OCI-LY1 (cell line): Measurements from ENCODE around the gene SUSD6.

Experiments
- H2AFZ ChIP-seq: fragments of 200-600 bp; sonication (generic), shearing (Covaris generic); 2 replicates; pipeline ENCODE4 v1.6.0; 2014; ENCODE audit warnings: antibody characterized with exemption, mild to moderate bottlenecking, low read length
- H3F3A ChIP-seq: fragments of 200-600 bp; sonication (generic), shearing (Covaris generic); 2 replicates; pipeline ENCODE4 v1.6.0; 2014; ENCODE audit warnings: mild to moderate bottlenecking, antibody characterized with exemption, low read length, moderate library complexity; ENCODE audit not compliant: insufficient read depth
- H3K27ac ChIP-seq: fragments of 200-600 bp; sonication (generic); 2 replicates; pipeline ENCODE4 v1.5.1; 2014; ENCODE audit warnings: low read length, mixed run types, mild to moderate bottlenecking, low read depth; ENCODE audit not compliant: poor library complexity, severe bottlenecking
- H3K27me3 ChIP-seq: fragments of 200-600 bp; sonication (generic); 2 replicates; pipeline ENCODE4 v1.6.0; 2014; ENCODE audit warnings: antibody characterized with exemption, mild to moderate bottlenecking, low read length, moderate library complexity; ENCODE audit not compliant: insufficient read depth
- H3K36me3 ChIP-seq: fragments of 200-600 bp; sonication (generic); 2 replicates; pipeline ENCODE4 v1.6.1; 2014; ENCODE audit warnings: mild to moderate bottlenecking, antibody characterized with exemption, low read length, moderate library complexity, mixed read lengths; ENCODE audit not compliant: insufficient read depth
- H3K4me1 ChIP-seq: fragments of 200-600 bp; sonication (generic); 2 replicates; pipeline ENCODE4 v1.5.1; 2014; ENCODE audit warnings: mild to moderate bottlenecking, low read length, moderate library complexity; ENCODE audit not compliant: insufficient read depth, severe bottlenecking
- H3K4me2 ChIP-seq: fragments of 200-600 bp; sonication (generic), shearing (Covaris generic); 2 replicates; pipeline ENCODE4 v1.6.1; 2014; ENCODE audit warnings: low read length
- H3K4me3 ChIP-seq: fragments of 200-600 bp; sonication (generic); 2 replicates; pipeline ENCODE4 v1.5.1; 2014; ENCODE audit warnings: low read length, low read depth, mild to moderate bottlenecking, mixed read lengths; ENCODE audit not compliant: poor library complexity, severe bottlenecking
- H3K79me2 ChIP-seq: fragments of 200-600 bp; shearing (Covaris generic); 2 replicates; pipeline ENCODE4 v1.6.1; 2016; ENCODE audit warnings: mixed run types, low read length, mixed read lengths; ENCODE audit not compliant: insufficient read depth
- H3K9ac ChIP-seq: fragments of 200-600 bp; sonication (generic), shearing (Covaris generic); 2 replicates; pipeline ENCODE4 v1.6.1; 2014; ENCODE audit warnings: mild to moderate bottlenecking, low read length, mixed read lengths
- H3K9me2 ChIP-seq: fragments of 200-600 bp; sonication (generic), shearing (Covaris generic); 2 replicates; pipeline ENCODE4 v1.6.1; 2014; ENCODE audit warnings: low read depth, mild to moderate bottlenecking, low read length, mixed read lengths
- H3K9me3 ChIP-seq: fragments of 200-600 bp; shearing (Covaris generic); 2 replicates; pipeline ENCODE4 v1.6.1; 2014; ENCODE audit warnings: low read length, mixed read lengths
- H4K20me1 ChIP-seq: fragments of 200-600 bp; sonication (generic), shearing (Covaris generic); 2 replicates; pipeline ENCODE4 v1.6.0; 2016; ENCODE audit warnings: mild to moderate bottlenecking, low read length; ENCODE audit not compliant: insufficient read depth
- CTCF ChIP-seq: fragments of 200-600 bp; sonication (generic), shearing (Covaris generic); IDR thresholded peaks from 2 replicates; pipeline ENCODE4 v1.5.1; 2017; ENCODE audit warnings: mild to moderate bottlenecking, antibody characterized with exemption, low read length, moderate library complexity, mixed read lengths
- EZH2 ChIP-seq: fragments of 200-600 bp; sonication (generic), shearing (Covaris generic); IDR thresholded peaks from 2 replicates; pipeline ENCODE4 v1.8.0; 2017; ENCODE audit warnings: borderline replicate concordance, mixed run types, mild to moderate bottlenecking, antibody characterized with exemption, low read length, moderate library complexity, mixed read lengths

The SUSD6 gene

GRCh38 chr14:69586404-69586803 is 25.0 kb upstream of the SUSD6 start:
- Histone ChIP-seq H4K20me1 (no peaks in the 10 kb centered on the region), H3K36me3 (no peaks in the 10 kb centered on the region), H3K4me2 (no peak overlapping the region), H3K27ac (no peak overlapping the region), H3K9me3 (no peaks in the 10 kb centered on the region), H3K4me1 (no peaks in the 10 kb centered on the region), H2AFZ (no peak overlapping the region), H3K27me3 (no peaks in the 10 kb centered on the region), H3F3A (no peaks in the 10 kb centered on the region), H3K79me2 (no peaks in the 10 kb centered on the region), H3K9me2 (no peaks in the 10 kb centered on the region), H3K4me3 (no peak overlapping the region), H3K9ac (no peak overlapping the region)
- TF ChIP-seq EZH2 (no peak), CTCF (no peak)

GRCh38 chr14:69587389-69587788 is 24.0 kb upstream of the SUSD6 start:
- Histone ChIP-seq H3K4me1 (no peaks in the 10 kb centered on the region), H3K79me2 (no peaks in the 10 kb centered on the region), H3K9ac (no peak overlapping the region), H3K27ac (no peak overlapping the region), H3K4me2 (no peak overlapping the region), H3K36me3 (no peaks in the 10 kb centered on the region), H3K4me3 (no peak overlapping the region), H2AFZ (no peak overlapping the region), H3K27me3 (no peaks in the 10 kb centered on the region), H3K9me3 (no peaks in the 10 kb centered on the region), H3F3A (no peaks in the 10 kb centered on the region), H3K9me2 (no peaks in the 10 kb centered on the region), H4K20me1 (no peaks in the 10 kb centered on the region)
- TF ChIP-seq CTCF (no peak), EZH2 (no peak)

- no peak overlapping the region for H3K27ac ChIP-seq
- TF ChIP-seq EZH2, result no peak
- no peak for TF ChIP-seq CTCF
- no peaks in the 10 kb centered on the region for H3K4me1 ChIP-seq
- H3K4me3 ChIP-seq, result no peak overlapping the region
- no peaks in the 10 kb centered on the region for H3K79me2 ChIP-seq
- no peaks in the 10 kb centered on the region for H3K9me2 ChIP-seq
- no peaks in the 10 kb centered on the region for H3K9me3 ChIP-seq
- H3K36me3 ChIP-seq, result no peaks in the 10 kb centered on the region
- H3K27me3 ChIP-seq, result no peaks in the 10 kb centered on the region
- no peaks in the 10 kb centered on the region for H4K20me1 ChIP-seq
- no peak overlapping the region for H3K4me2 ChIP-seq
- H3K9ac ChIP-seq, result no peak overlapping the region
- H2AFZ ChIP-seq, result no peak overlapping the region
- H3F3A ChIP-seq, result no peaks in the 10 kb centered on the region
Measured at GRCh38 chr14:69591317-69591716, 20.1 kb upstream of the SUSD6 start.
